Astrocyte (in vitro differentiated cells and primary cell): ENCODE measurements around the gene IL17C. TPM values are rescaled to one million over a fixed set of nuclear protein-coding genes. Genes with fewer than 3 reads are reported as not detected.
A peak's percentile ranks its signal among the peaks of the same experiment; 100 is the strongest.

Experiments
- DNase-seq: peaks from one replicate; pipeline ENCODE4 v3.0.0-alpha.2; 2010; ENCODE audit warnings: low read depth
- FAIRE-seq: peaks from 2 replicates; lab custom pipeline; 2011; peaks lifted over from hg19 to GRCh38; lab: Jason Lieb, UNC
- H2AFZ ChIP-seq: 2 replicates; pipeline ENCODE4 v1.6.0; 2012; ENCODE audit warnings: low read depth, low read length, inconsistent platforms
- H3K27ac ChIP-seq: 2 replicates; pipeline ENCODE4 v1.5.1; 2011; ENCODE audit warnings: low read depth, low read length, inconsistent platforms
- H3K27me3 ChIP-seq: 2 replicates; pipeline ENCODE4 v1.6.0; 2011; ENCODE audit warnings: low read length, inconsistent platforms; ENCODE audit not compliant: insufficient read depth
- H3K36me3 ChIP-seq: 2 replicates; pipeline ENCODE4 v1.5.1; 2011; ENCODE audit warnings: low read length, inconsistent platforms; ENCODE audit not compliant: insufficient read depth
- H3K4me1 ChIP-seq: 2 replicates; pipeline ENCODE4 v1.5.1; 2011; ENCODE audit warnings: low read length, inconsistent platforms; ENCODE audit not compliant: insufficient read depth
- H3K4me2 ChIP-seq: 2 replicates; pipeline ENCODE4 v1.6.0; 2012; ENCODE audit warnings: low read length, inconsistent platforms
- H3K4me3 ChIP-seq: 2 replicates; pipeline ENCODE4 v1.5.1; 2011; ENCODE audit warnings: low read depth, mild to moderate bottlenecking, low read length, inconsistent platforms; ENCODE audit not compliant: insufficient read depth
- H3K79me2 ChIP-seq: 2 replicates; pipeline ENCODE4 v1.6.0; 2012; ENCODE audit warnings: mild to moderate bottlenecking, low read length, inconsistent platforms; ENCODE audit not compliant: insufficient read depth
- H3K9ac ChIP-seq: 2 replicates; pipeline ENCODE4 v1.6.0; 2012; ENCODE audit warnings: mild to moderate bottlenecking, low read length, inconsistent platforms
- H3K9me3 ChIP-seq: 2 replicates; pipeline ENCODE4 v1.5.1; 2012; ENCODE audit warnings: low read depth, mild to moderate bottlenecking, low read length, inconsistent platforms; ENCODE audit not compliant: insufficient read depth
- H4K20me1 ChIP-seq: 2 replicates; pipeline ENCODE4 v1.6.0; 2012; ENCODE audit warnings: low read length, inconsistent platforms; ENCODE audit not compliant: insufficient read depth
- H3K27ac Mint-ChIP-seq: one replicate; pipeline ENCODE4 v1.8.0; 2021; ENCODE audit warnings: mild to moderate bottlenecking, mixed read lengths; ENCODE audit not compliant: unreplicated experiment
- H3K27me3 Mint-ChIP-seq: one replicate; pipeline ENCODE4 v1.8.0; 2021; ENCODE audit warnings: low read depth, mixed read lengths; ENCODE audit not compliant: unreplicated experiment
- H3K36me3 Mint-ChIP-seq: one replicate; pipeline ENCODE4 v1.8.0; 2021; ENCODE audit warnings: low read depth, mixed read lengths; ENCODE audit not compliant: unreplicated experiment
- H3K4me1 Mint-ChIP-seq: one replicate; pipeline ENCODE4 v1.8.0; 2021; ENCODE audit warnings: low read depth, mixed read lengths; ENCODE audit not compliant: unreplicated experiment
- H3K4me3 Mint-ChIP-seq: one replicate; pipeline ENCODE4 v1.8.0; 2021; ENCODE audit warnings: mild to moderate bottlenecking, moderate library complexity, mixed read lengths; ENCODE audit not compliant: unreplicated experiment
- H3K9me3 Mint-ChIP-seq: one replicate; pipeline ENCODE4 v1.8.0; 2021; ENCODE audit warnings: mild to moderate bottlenecking, mixed read lengths; ENCODE audit not compliant: unreplicated experiment
- CTCF ChIP-seq: IDR thresholded peaks from 2 replicates; pipeline ENCODE4 v1.5.1; 2011; ENCODE audit warnings: low read depth, mild to moderate bottlenecking, inconsistent platforms, low read length, moderate library complexity; ENCODE audit not compliant: insufficient read depth
- EZH2 ChIP-seq: IDR thresholded peaks from 2 replicates; pipeline ENCODE4 v1.6.1; 2012; ENCODE audit warnings: mild to moderate bottlenecking, low read length, inconsistent platforms; ENCODE audit not compliant: insufficient read depth
- total RNA-seq: library from RNA; stranded (reverse); gene quantifications from 2 replicates; pipeline ENCODE4 v1.2.1, GENCODE V29; 2021

IL17C gene
- total RNA-seq, 1 donor from 2014 or later: 0.36 TPM

DNA sequence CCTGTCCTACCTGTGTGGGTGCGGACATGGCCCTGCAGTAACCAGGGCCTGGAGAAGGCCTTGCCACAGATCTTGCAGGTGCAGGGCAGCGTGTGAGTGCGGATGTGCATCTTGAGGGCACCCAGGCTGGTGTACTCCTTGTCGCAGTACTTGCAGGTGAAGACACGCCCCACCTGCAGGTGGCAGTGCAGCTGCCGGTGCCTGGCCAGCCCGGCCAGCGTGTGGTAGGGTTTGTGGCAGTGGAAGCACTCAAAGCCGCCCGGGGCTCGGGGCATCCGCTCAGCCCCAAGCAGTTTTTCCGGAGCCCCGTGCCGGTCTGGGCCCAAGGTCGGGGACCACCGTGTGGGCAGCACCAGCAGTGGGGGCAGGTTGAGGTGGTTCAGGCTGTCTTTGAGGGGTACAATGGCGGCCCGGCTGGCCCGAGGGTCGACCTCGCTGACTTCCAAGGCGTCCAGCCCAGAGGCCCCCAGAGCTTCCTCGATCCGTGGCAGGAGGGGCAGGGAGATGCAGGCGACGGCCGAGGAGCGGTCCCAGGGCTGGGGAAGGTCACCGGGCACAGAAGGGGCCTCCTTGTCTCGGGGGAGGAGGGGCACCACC is 42.8 kb downstream of the IL17C start:
- Mint-ChIP-seq H3K9me3 (no peaks in the 10 kb centered on the region), H3K27ac (no peak overlapping the region), H3K4me3 (no peak overlapping the region), H3K36me3 (no peaks in the 10 kb centered on the region), H3K27me3 (peaks cover 14% of the 10 kb centered on the region), H3K4me1 (no peaks in the 10 kb centered on the region)
- Histone ChIP-seq H3K36me3 (no peaks in the 10 kb centered on the region), H3K27me3 (peaks cover 12% of the 10 kb centered on the region), H3K4me3 (no peak overlapping the region), H3K4me1 (peaks cover 5% of the 10 kb centered on the region), H3K4me2 (peak overlapping the region; percentile 3), H4K20me1 (no peaks in the 10 kb centered on the region), H3K79me2 (no peaks in the 10 kb centered on the region), H2AFZ (no peak overlapping the region), H3K27ac (no peak overlapping the region), H3K9me3 (no peaks in the 10 kb centered on the region), H3K9ac (no peak overlapping the region)
- FAIRE-seq: no peak
- TF ChIP-seq EZH2 (no peak), CTCF (no peak)
- DNase-seq: no peak

GRCh38 chr16:88681709-88682451 is 43.5 kb downstream of the IL17C start:
- peaks cover 3% of the 10 kb centered on the region for H4K20me1 ChIP-seq
- H3K36me3 Mint-ChIP-seq: no peaks in the 10 kb centered on the region
- no peak for DNase-seq
- no peak overlapping the region for H3K9ac ChIP-seq
- no peak overlapping the region for H3K27ac ChIP-seq
- H3K27me3 Mint-ChIP-seq: peaks cover 14% of the 10 kb centered on the region
- H3K27me3 ChIP-seq: peaks cover 12% of the 10 kb centered on the region
- no peak overlapping the region for H3K4me3 Mint-ChIP-seq
- FAIRE-seq: no peak
- TF ChIP-seq EZH2: no peak
- TF ChIP-seq CTCF: no peak
- H3K36me3 ChIP-seq: no peaks in the 10 kb centered on the region
- H3K9me3 ChIP-seq: no peaks in the 10 kb centered on the region
- no peak overlapping the region for H3K4me3 ChIP-seq
- H3K4me1 ChIP-seq: peaks cover 9% of the 10 kb centered on the region
- H3K79me2 ChIP-seq: no peaks in the 10 kb centered on the region
- H2AFZ ChIP-seq: no peak overlapping the region
- H3K27ac Mint-ChIP-seq: no peak overlapping the region
- no peaks in the 10 kb centered on the region for H3K4me1 Mint-ChIP-seq
- H3K4me2 ChIP-seq: peak overlapping the region; percentile 3
- no peaks in the 10 kb centered on the region for H3K9me3 Mint-ChIP-seq
